Keratinocyte (primary cell): Measurements from ENCODE around the gene EPG5. TPM values are rescaled to one million over a fixed set of nuclear protein-coding genes. Genes with fewer than 3 reads are reported as not detected.

Source experiments
- DNase-seq: peaks from one replicate; pipeline ENCODE4 v3.0.0-alpha.2; 2011; ENCODE audit warnings: low read depth, missing footprints, low spot score
- FAIRE-seq: peaks from 2 replicates; lab custom pipeline; 2011; peaks lifted over from hg19 to GRCh38; lab: Jason Lieb, UNC
- H2AFZ ChIP-seq: 2 replicates; pipeline ENCODE4 v1.6.0; 2012; ENCODE audit warnings: low read length, control low read depth, inconsistent platforms; ENCODE audit not compliant: control insufficient read depth
- H3K27ac ChIP-seq: 2 replicates; pipeline ENCODE4 v1.5.1; 2011; ENCODE audit warnings: low read length; ENCODE audit not compliant: control insufficient read depth, insufficient read depth
- H3K27me3 ChIP-seq: 3 replicates; pipeline ENCODE4 v1.6.0; 2011; ENCODE audit warnings: low read length; ENCODE audit not compliant: control insufficient read depth, insufficient read depth; ENCODE audit errors: extremely low read depth
- H3K36me3 ChIP-seq, 2 experiments: 2 replicates in 1 of 2; 3 replicates in 1 of 2; pipeline ENCODE4 v1.5.1; 2011; ENCODE audit warnings: low read length in 2 of 2, mild to moderate bottlenecking in 1 of 2; ENCODE audit not compliant: control insufficient read depth in 2 of 2, insufficient read depth in 2 of 2; ENCODE audit errors: extremely low read depth in 1 of 2
- H3K4me1 ChIP-seq: 3 replicates; pipeline ENCODE4 v1.5.1; 2011; ENCODE audit warnings: low read length; ENCODE audit not compliant: control insufficient read depth, insufficient read depth; ENCODE audit errors: extremely low read depth
- H3K4me2 ChIP-seq: 3 replicates; pipeline ENCODE4 v1.6.0; 2011; ENCODE audit warnings: low read depth, low read length; ENCODE audit not compliant: control insufficient read depth, insufficient read depth; ENCODE audit errors: extremely low read depth
- H3K4me3 ChIP-seq, 3 experiments: fragments of 200-600 bp in 1 of 3; sonication (generic) in 1 of 3; 2 replicates in 2 of 3; 3 replicates in 1 of 3; pipeline ENCODE4 v1.5.1; 2011 to 2016; ENCODE audit warnings: low read length in 3 of 3, mild to moderate bottlenecking in 3 of 3, control low read depth in 2 of 3, inconsistent platforms in 1 of 3, low read depth in 1 of 3, mixed read lengths in 1 of 3, mixed run types in 1 of 3, moderate library complexity in 1 of 3; ENCODE audit not compliant: control insufficient read depth in 2 of 3, insufficient read depth in 2 of 3; ENCODE audit errors: extremely low read depth in 1 of 3
- H3K79me2 ChIP-seq: 2 replicates; pipeline ENCODE4 v1.6.0; 2012; ENCODE audit warnings: low read length; ENCODE audit not compliant: control insufficient read depth, insufficient read depth
- H3K9ac ChIP-seq: 3 replicates; pipeline ENCODE4 v1.6.0; 2011; ENCODE audit warnings: low read length; ENCODE audit not compliant: control insufficient read depth, insufficient read depth; ENCODE audit errors: extremely low read depth
- H3K9me1 ChIP-seq: 3 replicates; pipeline ENCODE4 v1.6.0; 2011; ENCODE audit warnings: low read length; ENCODE audit not compliant: control insufficient read depth, insufficient read depth; ENCODE audit errors: extremely low read depth
- H3K9me3 ChIP-seq: 2 replicates; pipeline ENCODE4 v1.5.1; 2012; ENCODE audit warnings: low read depth, low read length; ENCODE audit not compliant: control insufficient read depth
- H4K20me1 ChIP-seq: 3 replicates; pipeline ENCODE4 v1.6.0; 2011; ENCODE audit warnings: low read length; ENCODE audit not compliant: control insufficient read depth, insufficient read depth; ENCODE audit errors: extremely low read depth
- EZH2 ChIP-seq: IDR thresholded peaks from one replicate; pipeline ENCODE4 v1.6.1; 2012; ENCODE audit warnings: inconsistent platforms, mild to moderate bottlenecking, low read length, moderate library complexity
- dilution Hi-C: fragments of 300-500 bp; cut with MboI; formaldehyde crosslinking; loops from one replicate; pipeline ENCODE4 v1.7.0; 2020; ENCODE audit warnings: low sequenced_read_pairs; ENCODE audit not compliant: extremely low pct_ligation_motif_present
- polyA plus RNA-seq, 5 experiments: library from polyadenylated mRNA; depleted of rRNA in 3 of 5; stranded (reverse) in 3 of 5; stranded (forward) in 1 of 5; unstranded in 1 of 5; fragments of >200 nt; gene quantifications; 1 replicate in 1 of 5; 2 replicates in 3 of 5; 3 replicates in 1 of 5; pipeline versions ENCODE4 v1.2.1 to v1.2.3, GENCODE V29; 2011 to 2012; ENCODE audit warnings: missing spikeins in 2 of 5, low read depth in 1 of 5, low replicate concordance in 1 of 5
- TF ChIP-seq, protein P1 (sequence below), 3 experiments: IDR thresholded peaks in 1 of 3; conservative IDR thresholded peaks in 1 of 3; optimal IDR thresholded peaks in 1 of 3; 2 replicates in 2 of 3; 3 replicates in 1 of 3; pipeline versions ENCODE3 to v1.5.1; 2011; ENCODE audit warnings: low read length in 3 of 3, mild to moderate bottlenecking in 3 of 3, moderate library complexity in 2 of 3, control low read depth in 1 of 3, inconsistent platforms in 1 of 3; ENCODE audit not compliant: insufficient read depth in 2 of 3; ENCODE audit errors: extremely low read depth in 1 of 3

The EPG5 gene
- polyA plus RNA-seq, 1 donor (not counting 4 experiments of a cell fraction or from before 2014, with no cell fraction given): 17.8 TPM

DNA sequence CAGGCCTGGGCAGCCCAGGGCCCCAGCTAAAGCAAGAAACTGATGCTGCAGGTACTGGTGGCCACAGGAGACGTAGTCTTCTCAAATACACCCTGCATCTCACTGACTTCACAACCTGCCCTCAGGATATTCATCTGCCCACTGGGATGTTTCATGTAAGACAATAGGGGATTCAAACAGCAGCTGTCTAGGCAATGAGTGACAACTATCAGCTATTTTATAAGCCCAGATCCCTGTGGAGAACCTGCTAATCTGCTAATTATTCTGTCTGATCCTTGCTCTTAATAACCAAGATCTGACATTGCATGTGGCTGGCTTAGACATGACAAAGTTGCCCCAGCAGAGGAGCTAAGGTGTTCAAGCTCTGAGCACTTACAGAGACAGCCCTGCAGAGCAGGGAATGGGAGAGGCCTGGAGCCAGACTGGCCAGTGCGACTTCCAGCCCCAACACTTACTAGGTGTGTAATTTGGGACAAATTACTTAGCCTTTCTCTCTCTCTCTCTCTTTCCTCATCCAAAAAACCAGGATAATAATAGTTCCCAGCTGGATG lies 113.0 kb downstream of the EPG5 start:
- Histone ChIP-seq H3K4me1 (no peaks in the 10 kb centered on the region), H2AFZ (no peak overlapping the region), H3K4me3 (no peak overlapping the region), H4K20me1 (no peaks in the 10 kb centered on the region), H3K9ac (no peak overlapping the region), H3K9me1 (no peaks in the 10 kb centered on the region), H3K27ac (no peak overlapping the region), H3K4me2 (no peak overlapping the region), H3K79me2 (no peaks in the 10 kb centered on the region), H3K9me3 (no peaks in the 10 kb centered on the region), H3K36me3 (peaks cover 15 to 34% of the 10 kb centered on the region in 2 experiments), H3K27me3 (no peaks in the 10 kb centered on the region)
- dilution Hi-C loops: no loop called here
- DNase-seq: no peak
- TF ChIP-seq EZH2: no peak
- TF ChIP-seq, protein P1, sequence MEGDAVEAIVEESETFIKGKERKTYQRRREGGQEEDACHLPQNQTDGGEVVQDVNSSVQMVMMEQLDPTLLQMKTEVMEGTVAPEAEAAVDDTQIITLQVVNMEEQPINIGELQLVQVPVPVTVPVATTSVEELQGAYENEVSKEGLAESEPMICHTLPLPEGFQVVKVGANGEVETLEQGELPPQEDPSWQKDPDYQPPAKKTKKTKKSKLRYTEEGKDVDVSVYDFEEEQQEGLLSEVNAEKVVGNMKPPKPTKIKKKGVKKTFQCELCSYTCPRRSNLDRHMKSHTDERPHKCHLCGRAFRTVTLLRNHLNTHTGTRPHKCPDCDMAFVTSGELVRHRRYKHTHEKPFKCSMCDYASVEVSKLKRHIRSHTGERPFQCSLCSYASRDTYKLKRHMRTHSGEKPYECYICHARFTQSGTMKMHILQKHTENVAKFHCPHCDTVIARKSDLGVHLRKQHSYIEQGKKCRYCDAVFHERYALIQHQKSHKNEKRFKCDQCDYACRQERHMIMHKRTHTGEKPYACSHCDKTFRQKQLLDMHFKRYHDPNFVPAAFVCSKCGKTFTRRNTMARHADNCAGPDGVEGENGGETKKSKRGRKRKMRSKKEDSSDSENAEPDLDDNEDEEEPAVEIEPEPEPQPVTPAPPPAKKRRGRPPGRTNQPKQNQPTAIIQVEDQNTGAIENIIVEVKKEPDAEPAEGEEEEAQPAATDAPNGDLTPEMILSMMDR (optimal IDR thresholded peaks at IDR 0.05 in 1 of 3, IDR thresholded peaks at IDR 0.05 in 1 of 3, conservative IDR thresholded peaks at IDR 0.05 in 1 of 3; ENCODE audit: extremely low read depth in 1 of 3, insufficient read depth in 2 of 3, low read length in 3 of 3): no peak
- no peak for FAIRE-seq

DNA sequence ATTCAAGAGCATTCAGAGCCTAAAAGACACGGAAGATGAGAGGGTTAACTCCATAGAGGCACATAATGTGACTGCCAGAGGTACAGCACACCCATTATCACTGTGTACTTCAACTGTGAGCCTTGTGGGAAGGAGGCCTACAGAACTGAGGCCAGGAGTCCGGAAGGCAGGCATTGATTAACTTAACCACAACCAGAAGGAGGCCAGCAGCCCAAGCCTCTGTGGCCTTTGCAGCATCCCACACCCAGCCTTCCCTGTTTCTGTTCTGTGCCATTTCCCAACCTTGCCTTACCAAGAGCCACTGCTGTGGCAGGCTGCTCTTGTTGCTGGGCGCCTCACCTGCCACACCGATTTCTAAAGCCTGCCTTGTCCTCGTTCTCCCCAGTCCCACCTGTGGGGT lies 114.5 kb downstream of the EPG5 start:
- H3K9me3 ChIP-seq: no peaks in the 10 kb centered on the region
- DNase-seq (no peak), FAIRE-seq (no peak)
- H3K4me1 ChIP-seq: no peaks in the 10 kb centered on the region
- no peak overlapping the region for H3K4me3 ChIP-seq
- peaks cover 15 to 27% of the 10 kb centered on the region in 2 experiments for H3K36me3 ChIP-seq
- dilution Hi-C loops: no loop called here
- H2AFZ ChIP-seq: no peak overlapping the region
- no peak overlapping the region for H3K9ac ChIP-seq
- H3K27me3 ChIP-seq: no peaks in the 10 kb centered on the region
- no peak for TF ChIP-seq EZH2
- TF ChIP-seq, protein P1 (optimal IDR thresholded peaks at IDR 0.05 in 1 of 3, IDR thresholded peaks at IDR 0.05 in 1 of 3, conservative IDR thresholded peaks at IDR 0.05 in 1 of 3; ENCODE audit: extremely low read depth in 1 of 3, insufficient read depth in 2 of 3, low read length in 3 of 3): no peak
- H3K4me2 ChIP-seq: no peak overlapping the region
- no peaks in the 10 kb centered on the region for H4K20me1 ChIP-seq
- H3K27ac ChIP-seq: no peak overlapping the region
- H3K79me2 ChIP-seq: no peaks in the 10 kb centered on the region
- no peaks in the 10 kb centered on the region for H3K9me1 ChIP-seq
